NCI-H1048 (cell line): Measurements from ENCODE around the gene PRKX.
"Not testable (repeated sequence)": the region's sequence is repeated elsewhere in the genome, so short reads cannot be mapped to it uniquely, and the experiment has no call there.

ENCODE experiments used
- DNase-seq: peaks from one replicate; lab custom pipeline; 2025; lab: John Stamatoyannopoulos, UW

PRKX gene

DNA sequence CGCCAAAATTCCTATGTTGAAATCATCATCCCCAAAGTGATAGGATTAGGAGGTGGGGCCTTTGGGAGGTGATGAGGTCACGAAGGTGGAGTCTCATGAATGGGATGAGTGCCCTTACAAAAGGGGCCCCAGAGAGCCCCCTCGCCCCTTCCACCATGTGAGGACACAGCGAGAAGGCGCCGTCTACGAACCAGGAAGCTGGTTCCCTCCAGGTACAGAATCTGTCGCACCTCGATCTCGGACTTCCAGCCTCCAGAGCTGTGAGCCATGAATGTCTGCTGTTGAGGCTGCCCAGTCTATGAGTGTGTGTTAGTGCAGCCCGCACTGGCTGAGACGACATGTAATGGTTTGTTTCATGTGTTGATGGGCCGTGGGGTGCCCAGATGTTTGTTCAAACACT is 60.3 kb downstream of the PRKX start:
- DNase-seq, result no peak

DNA sequence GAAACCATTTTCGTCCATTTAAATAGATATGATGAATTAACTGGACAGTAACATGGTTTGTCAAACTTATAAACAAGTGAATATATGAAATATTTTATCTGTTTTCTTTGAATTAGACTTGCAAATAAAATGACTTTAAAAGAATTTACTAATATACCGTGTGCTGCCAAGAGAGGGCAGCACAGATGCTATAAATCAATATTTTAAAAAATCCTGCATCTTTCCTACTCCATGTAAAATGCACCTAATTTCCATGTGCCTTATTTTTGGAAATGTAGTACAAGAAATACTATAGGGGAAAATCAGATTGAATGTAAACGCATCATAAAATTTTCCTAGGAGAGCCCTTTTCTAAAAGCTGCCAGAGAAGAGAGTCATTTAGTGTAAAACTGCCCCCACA is 62.2 kb downstream of the PRKX start:
- DNase-seq, result no peak

DNA sequence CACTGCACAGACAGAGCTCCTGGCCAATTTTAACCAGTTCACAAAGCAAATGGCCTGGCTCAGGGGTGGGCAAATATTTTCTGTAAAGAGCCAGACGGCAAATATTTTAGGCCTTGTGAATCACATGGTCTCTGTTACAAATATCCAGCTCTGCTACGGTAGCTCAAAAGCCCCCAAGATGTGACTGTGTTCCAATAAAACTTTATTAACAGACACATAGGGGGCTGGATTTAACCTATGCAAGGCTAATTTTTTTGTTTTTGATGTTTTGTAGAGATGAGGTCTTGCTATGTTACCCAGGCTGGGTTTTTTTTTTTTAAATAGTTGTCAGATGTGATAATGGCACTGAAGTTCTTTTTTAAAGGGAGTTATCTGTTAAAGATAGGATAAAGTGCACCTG is 65.4 kb downstream of the PRKX start:
- DNase-seq, result no peak

DNA sequence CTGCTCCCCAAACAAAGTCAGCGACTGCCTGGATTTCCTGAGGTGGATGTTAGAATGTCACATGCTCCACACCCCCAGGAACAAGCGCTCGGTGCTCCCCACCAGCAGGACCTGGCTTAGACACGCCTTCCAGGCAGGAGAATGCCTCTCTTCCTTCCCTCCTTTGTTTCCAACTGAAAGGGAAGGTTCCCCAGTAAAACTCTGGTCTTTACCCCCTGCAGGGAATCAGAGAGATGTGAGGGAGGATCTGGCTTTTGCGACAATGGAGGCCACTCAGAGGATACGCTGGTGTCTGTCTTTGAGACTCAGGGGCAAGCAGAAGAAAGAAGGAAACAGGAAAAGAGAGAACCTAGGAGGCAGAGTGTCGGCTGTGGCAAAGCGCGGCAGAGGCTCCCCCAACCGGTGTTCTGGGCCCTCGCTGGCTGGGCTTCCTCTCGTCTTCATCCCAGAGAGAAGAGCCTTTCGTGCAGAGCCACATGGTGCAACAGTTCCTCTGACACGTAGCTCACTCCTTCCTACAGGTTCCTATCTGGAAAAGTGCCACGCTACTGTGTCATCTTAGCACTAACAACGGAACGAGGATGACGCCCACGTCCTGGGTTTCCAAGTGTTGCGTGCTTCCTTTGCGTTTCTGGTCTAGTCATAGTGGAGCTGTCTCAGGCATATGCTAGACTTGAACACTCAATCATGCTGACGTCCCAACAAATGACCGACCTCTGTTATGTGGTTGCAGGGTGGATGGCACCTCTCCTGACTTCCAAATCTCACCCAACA is 73.4 kb downstream of the PRKX start:
- DNase-seq, result not testable (repeated sequence)

DNA sequence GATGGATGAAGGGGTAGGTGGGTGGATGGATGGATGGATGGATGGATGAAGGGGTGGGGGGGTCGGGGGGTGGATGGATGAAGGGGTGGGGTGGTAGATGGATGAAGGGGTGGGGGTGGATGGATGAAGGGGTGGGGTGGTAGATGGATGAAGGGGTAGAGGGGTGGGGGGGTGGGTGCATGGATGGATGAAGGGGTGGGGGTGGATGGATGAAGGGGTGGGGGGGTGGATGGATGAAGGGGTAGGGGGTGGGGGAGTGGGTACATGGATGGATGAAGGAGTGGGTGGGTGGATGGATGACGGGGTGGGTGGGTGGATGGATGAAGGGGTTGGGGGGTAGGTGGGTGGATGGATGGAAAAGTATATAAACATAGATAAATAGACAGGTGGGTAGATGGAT is 74.2 kb downstream of the PRKX start:
- no peak for DNase-seq

DNA sequence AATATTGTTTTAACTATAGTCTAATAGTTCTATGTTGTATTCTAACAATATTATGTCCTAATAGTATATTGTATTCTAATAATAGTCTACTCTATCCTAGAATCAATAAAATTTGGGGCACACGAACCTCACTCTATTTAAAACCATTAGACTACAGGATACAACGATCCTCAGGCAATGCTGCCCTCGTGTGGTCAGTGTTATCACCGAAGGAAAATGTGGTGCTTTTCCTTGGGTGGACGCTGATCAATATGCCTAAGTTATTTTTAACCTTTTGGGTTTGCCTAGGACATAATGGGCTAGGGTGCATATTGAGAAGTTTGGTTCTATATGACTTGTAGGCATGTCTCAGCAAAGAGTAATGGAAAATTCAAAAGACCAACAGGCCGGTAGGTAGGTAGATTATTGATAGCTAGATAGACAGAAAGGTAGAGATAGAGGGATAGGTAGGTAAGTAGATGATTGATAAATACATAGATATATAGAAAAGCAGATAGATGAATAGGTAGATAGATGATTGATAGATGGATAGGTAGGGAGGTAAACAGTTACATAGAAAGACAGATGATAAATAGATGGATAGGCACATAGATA is 75.1 kb downstream of the PRKX start:
- peak; percentile 5 for DNase-seq

DNA sequence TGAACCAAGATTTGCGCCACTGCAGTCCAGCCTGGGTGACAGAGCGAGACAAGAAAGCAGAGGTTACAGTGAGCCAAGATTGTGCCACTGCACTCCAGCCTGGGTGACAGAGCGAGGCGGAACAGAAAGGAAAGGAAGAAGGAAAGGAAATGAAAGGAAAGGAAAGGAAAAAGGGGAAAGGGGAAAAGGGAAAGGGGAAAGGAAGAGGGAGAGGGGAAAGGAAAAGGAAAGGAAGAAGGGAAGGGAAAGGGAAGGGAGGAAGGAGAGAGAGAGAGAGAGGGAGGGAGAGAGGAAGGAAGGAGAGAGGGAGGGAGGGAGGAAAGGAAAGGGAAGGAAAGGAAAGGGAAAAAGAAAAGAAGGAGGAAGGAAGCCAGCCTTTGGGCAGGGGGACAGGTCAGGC is 76.6 kb downstream of the PRKX start:
- no peak for DNase-seq

DNA sequence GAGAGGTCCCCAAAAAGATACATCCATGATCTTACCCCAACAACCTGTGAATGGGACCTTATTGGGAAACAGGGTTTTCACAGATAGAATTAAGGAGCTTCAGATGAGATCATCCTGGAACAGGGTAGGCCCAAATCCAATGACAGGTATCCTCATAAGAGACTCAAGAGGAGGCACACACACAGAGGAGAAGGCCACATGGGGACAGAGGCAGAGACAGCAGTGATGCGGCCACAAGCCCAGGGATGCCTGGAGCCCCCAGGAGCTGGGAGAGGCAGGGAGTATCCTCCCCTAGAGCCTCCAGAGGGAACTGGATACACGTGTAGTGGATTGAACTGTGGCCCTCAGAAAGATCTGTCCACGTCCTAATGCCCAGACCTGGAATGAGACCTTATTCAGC is 82.3 kb downstream of the PRKX start:
- DNase-seq, result no peak

DNA sequence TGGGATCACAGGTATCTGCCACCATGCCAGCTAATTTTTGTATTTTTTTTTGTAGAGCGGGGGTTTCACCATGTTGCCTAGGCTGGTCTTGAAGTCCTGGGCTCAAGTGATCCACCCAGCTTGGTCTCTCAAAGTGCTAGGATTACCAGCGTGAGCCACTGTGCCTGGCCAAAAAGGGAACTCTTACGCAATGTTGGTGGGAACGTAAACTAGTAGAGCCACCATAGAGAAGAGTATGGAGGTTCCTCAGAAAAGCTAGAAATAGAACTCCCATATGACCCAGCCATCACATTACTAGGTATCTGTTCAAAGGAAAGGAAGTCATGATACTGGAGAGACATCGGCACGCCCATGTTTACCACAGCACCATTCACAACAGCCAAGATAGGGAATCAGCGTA is 85.9 kb downstream of the PRKX start:
- no peak for DNase-seq

DNA sequence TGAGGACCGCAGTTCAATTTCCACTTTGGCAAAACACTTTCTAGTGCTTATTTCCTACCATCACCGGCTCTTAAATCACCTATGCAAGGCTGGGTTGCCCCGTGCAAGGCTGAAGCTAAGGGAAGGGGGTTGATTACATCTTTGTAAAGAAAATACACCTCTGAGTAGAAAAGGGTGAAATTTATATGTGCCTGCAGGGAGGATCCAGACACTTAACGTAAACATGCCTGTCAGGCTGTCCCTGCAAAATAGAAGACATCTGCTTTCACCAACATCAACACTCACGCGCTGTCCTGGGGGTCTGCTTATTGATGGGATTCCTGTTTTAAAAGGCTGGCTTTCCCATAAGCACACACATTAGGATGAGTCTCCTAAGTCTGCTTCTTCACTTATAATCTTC is 92.0 kb downstream of the PRKX start:
- DNase-seq, result no peak

DNA sequence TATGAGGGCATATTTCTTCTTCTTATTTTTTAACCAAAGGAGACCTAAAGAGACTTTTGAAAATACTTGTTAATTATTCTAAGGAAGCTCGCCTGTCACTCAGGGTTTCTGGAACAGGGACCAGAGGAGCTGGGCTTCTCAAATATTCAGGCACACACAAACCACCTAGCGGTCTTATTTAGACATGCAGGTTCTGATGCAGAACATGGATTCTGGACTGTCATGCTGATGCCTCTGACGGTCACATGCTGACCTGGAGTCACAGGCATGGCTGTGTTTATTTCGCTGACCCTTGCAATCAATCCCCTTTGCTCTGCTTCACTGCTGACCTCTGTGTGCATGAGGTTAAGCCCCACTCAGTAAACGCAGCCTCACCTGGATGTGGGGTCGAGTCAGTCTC is 101.7 kb downstream of the PRKX start:
- DNase-seq, result not testable (repeated sequence)

DNA sequence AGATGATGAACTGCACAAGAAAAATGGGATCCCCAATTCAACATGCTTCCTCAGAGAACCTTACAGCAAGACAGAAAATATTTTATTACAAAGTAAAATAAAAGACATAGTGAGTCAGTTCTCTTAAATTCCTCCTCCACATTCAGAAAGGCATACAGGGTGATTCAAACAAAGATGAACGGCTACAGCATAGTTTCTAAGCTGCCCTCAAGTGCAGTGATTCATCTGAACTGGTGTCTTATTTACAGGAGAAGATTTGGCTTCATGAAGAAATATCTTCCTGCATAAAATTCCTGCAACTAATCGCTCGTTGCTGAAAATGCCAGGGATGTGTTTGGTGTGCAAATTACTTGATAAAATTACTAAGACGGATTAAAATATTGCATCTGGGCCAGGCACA is 103.6 kb downstream of the PRKX start:
- no peak for DNase-seq

DNA sequence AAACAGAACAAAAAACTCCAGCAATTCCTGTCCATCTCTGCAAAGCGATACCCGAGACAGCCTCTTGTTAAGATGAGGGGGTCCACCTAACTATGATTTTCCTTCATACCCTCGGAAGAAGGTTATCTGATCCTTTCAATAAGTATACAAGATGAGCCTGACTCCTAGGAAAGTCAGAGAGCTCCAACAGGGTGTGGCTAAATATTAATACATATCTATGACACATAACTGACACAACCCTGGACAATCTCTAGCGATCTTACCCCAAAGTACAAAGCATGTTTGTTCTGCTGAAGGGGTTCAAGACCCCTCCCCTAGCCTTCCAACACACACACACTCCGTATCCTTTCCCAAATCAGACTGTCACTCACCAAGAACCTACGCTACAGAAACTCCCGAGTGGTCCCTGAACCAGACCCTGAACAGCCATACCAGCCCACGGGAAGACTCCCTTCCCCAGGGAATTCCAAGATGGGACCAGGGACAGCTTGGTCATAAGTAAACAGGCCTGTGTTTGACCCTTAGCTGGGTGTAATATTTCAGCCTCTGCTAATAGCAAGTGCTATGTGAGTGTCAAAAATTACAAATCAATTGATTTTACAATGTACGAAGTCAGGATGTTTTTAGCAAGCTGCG is 110.3 kb downstream of the PRKX start:
- no peak for DNase-seq

DNA sequence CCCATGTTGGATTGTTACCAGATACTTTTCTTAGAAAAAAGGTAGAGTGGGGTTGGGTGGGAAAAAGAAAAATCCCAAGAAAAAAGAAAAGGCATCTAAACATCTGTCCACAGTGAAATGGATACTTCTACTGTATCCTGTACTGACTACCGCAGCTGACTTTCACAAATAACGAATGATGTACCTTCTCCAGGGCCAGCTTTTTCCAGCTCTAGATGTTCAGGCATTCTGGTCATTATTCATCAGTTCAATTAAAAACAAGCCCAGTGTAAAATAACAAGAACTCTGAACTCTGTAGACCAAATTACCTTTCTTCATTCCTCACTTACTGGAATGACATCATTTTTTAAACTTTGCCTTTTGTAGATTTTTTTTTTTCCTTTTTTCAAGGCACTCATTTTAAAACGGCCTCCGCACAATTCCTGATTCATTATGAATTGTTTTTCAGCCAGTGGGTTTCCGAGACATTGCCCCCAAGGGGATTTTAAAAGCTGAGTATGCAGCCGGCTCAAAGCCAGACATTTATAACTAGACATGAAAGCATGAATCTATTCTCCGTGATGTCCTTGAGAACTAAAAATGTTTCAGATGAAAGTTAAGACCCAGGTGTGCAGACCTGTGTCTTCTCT is 113.5 kb downstream of the PRKX start:
- no peak for DNase-seq

DNA sequence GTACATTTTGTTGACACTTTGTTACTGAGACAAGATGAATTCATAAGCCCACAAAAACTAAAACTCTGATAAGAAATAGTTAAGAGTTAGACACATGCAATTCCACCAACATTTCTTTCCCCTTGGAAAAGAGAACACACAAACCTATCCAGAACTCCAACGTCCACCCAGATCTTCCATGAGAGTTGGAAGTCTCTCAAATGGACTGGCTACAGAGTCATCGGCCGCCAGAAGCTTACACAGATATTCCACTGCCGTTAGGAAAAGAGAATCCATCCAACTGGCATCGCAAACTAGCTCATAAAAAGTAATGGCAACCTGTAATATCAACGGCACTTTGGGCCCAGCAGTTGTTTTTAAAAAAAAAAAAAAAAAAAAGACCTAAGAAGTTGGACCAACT is 114.7 kb downstream of the PRKX start:
- DNase-seq, result no peak

DNA sequence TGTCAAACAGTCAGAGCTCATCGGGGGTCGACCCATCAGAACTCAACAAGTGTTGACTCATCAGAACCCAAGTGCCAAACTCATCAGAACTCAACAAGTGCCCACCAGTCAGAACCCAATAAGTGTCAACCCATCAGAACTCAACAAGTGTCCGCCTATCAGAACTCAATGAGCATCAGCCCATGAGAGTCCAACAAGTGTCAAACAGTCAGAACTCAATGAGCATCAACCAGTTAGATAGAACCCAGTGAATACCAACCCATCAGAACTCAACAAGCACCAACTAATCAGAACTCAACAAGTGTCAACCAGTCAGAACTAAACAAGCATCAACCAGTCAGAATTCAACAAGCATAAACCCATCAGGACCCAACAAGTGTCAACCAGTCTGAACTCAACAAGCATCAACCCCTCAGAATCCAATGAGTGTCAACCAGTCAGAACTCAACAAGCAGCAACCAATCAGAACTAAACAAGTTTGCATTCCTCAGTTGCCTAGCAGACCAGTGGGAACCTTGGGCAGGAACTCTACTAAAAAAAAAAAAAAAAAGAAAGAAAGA is 115.3 kb downstream of the PRKX start:
- no peak for DNase-seq

DNA sequence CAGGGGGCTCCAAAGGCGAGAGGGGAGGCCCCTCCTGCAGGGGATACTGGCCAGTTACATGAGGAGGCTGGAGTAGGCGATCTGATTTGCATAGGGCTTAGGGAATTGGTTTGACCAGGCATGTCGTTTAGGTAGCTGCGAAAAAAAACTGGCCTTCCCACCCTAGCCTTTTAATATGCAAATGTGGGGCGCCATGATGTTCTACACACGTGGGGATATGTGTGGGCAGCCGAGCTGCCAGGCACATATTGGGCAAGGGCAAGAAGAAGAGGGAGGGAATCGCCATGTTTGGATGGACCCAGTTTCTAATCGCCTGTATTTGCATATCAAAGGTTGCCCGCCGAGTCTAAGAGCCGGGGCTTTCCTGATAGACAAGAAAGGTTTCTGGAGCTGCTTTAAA is 121.3 kb downstream of the PRKX start:
- no peak for DNase-seq

DNA sequence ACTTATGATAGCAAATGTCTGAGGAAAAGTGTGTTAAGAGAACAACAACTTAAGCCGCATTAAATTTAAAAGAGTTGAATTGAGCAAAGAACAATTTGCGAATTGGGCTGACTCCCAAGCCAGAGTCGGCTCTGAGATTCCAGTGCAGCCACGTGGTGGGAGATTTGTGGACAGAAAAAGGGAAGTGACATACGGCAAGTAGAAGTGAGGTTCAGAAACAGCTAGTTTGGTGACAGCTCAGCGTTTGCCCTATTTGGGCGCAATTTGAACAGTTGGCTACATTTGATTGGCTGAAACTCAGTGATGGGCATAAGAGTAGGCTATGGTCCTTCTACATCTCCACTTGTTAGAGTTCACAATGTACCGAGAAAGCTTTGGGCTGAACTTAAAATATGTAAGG is 124.0 kb downstream of the PRKX start:
- DNase-seq, result no peak

DNA sequence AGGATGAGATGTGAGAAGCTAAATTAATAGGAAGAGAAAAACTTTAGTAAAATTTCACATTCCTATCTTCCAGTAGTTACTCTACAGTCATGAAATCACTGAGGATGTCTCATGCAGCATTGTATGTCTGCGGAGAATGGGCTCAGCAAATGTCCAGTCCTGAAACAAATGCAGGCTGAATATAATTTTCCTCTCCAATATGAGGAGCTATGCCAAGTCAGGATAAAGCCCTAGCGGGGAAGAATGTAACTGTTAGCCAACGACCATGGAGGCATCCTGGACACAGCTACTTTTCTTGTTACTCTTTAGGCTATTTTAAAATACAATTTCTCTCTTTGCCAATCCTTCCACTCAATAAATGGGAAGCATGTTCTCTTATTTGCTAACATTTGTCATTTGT is 127.7 kb downstream of the PRKX start:
- DNase-seq, result no peak

DNA sequence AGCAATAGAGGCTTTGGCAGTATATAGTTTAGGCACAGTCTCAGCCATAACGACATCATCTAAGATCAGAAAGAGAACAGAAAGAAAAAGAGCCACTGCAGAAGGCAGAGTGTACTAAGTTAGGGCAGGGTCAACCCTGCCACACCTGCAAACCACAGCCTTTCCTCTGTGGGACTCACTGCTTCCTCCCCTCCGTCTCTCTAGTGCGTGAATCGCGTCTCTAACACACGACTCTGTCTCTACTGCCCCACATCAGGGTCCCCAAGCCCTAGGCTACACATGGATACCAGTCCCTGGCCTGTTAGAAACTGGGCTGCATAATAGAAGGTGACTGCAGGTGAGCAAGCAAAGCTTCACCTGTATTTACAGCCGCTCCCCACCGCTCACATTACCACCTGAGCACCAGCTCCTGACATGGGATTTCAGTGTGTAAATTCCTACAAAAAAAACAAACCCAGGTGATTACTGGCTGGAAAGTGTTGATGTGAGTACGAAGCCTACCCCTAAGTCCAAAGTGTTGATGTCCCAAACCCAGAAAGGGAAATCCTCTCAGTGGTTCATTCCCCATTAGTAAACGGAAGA is 128.9 kb downstream of the PRKX start:
- no peak for DNase-seq

DNA sequence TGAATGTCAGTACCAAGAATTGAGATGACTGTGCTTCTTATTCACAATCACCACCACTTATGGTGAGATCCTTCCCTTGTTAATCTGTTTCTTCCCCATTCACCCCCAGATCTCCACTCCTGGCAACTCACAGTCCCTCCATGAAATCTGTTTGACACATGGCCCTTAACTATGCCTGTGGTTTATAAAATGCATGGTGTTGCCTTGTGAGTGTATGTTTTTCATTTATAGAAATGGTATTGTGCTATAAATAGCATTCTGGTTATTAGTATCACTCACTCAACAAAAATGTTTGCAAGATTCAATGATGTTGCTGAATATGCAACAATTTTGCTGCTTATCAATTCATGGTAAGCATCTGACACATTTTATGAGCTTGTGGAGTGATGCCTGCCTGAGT is 131.0 kb downstream of the PRKX start:
- DNase-seq, result no peak

DNA sequence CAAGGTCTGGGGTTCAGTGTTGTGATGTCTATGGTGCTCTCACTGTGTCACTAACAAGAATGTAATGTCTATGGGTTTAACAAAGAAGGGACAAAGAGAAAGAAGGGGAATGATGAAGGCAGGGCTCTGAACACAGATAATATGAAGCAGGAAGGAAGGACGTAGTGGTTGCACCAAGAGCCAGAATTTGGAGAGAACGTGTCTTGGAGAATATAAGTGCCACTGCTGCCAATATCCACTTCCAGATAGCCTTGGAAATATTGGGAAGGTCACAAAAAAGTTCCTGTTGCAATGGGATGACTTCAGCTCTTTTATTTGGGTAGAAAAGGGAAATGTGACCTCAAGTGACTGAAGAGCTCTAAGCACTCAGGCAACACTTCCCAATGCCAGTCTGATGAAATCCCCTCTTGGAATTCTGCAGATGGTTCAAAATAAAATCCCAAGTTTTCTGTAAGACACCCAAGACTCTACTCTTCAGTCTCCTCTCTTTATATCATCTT is 131.8 kb downstream of the PRKX start:
- DNase-seq, result no peak
